Fibroblast of lung (primary cell): ENCODE measurements around the gene SLC22A23. TPM values are rescaled to one million over a fixed set of nuclear protein-coding genes. Genes with fewer than 3 reads are reported as not detected.

ENCODE experiments used
- DNase-seq, 2 donors: peaks; one replicate each; pipeline versions ENCODE4 v3.0.0 to v3.0.0-alpha.2; 2010; ENCODE audit warnings: low read depth in 2 of 2
- H2AFZ ChIP-seq: 2 replicates; pipeline ENCODE4 v1.5.1; 2012; ENCODE audit warnings: low read length, control low read depth, inconsistent platforms
- H3K27ac ChIP-seq: 2 replicates; pipeline ENCODE4 v1.5.1; 2011; ENCODE audit warnings: low read length, control low read depth; ENCODE audit not compliant: insufficient read depth
- H3K27me3 ChIP-seq: 2 replicates; pipeline ENCODE4 v1.5.1; 2011; ENCODE audit warnings: mild to moderate bottlenecking, low read length; ENCODE audit not compliant: control insufficient read depth, insufficient read depth
- H3K36me3 ChIP-seq: 2 replicates; pipeline ENCODE4 v1.5.1; 2011; ENCODE audit warnings: low read length; ENCODE audit not compliant: control insufficient read depth, insufficient read depth
- H3K4me1 ChIP-seq: 2 replicates; pipeline ENCODE4 v1.5.1; 2011; ENCODE audit warnings: low read length; ENCODE audit not compliant: control insufficient read depth, insufficient read depth; ENCODE audit errors: extremely low read depth
- H3K4me2 ChIP-seq: 2 replicates; pipeline ENCODE4 v1.5.1; 2011; ENCODE audit warnings: low read length, control low read depth; ENCODE audit not compliant: insufficient read depth; ENCODE audit errors: extremely low read depth
- H3K4me3 ChIP-seq, 4 experiments: fragments of 200-600 bp in 1 of 4; sonication (generic) in 1 of 4; replicated peaks in 1 of 4; 2 replicates each; pipeline ENCODE4 v1.5.1; 2011 to 2016; ENCODE audit warnings: low read length in 4 of 4, low read depth in 3 of 4, mild to moderate bottlenecking in 3 of 4, control low read depth in 2 of 4, inconsistent platforms in 1 of 4, mixed read lengths in 1 of 4; ENCODE audit not compliant: insufficient read depth in 1 of 4; ENCODE audit errors: control extremely low read depth in 1 of 4
- H3K79me2 ChIP-seq: 2 replicates; pipeline ENCODE4 v1.5.1; 2012; ENCODE audit warnings: mild to moderate bottlenecking, low read length, inconsistent platforms; ENCODE audit not compliant: control insufficient read depth, insufficient read depth
- H3K9ac ChIP-seq: 2 replicates; pipeline ENCODE4 v1.5.1; 2011; ENCODE audit warnings: mild to moderate bottlenecking, low read length, control low read depth; ENCODE audit not compliant: insufficient read depth
- H3K9me3 ChIP-seq: 2 replicates; pipeline ENCODE4 v1.5.1; 2012; ENCODE audit warnings: low read depth, low read length; ENCODE audit not compliant: control insufficient read depth, insufficient read depth
- H4K20me1 ChIP-seq: 2 replicates; pipeline ENCODE4 v1.5.1; 2011; ENCODE audit warnings: low read length; ENCODE audit not compliant: control insufficient read depth, insufficient read depth; ENCODE audit errors: extremely low read depth
- EZH2 ChIP-seq: IDR thresholded peaks from 2 replicates; pipeline ENCODE4 v1.5.1; 2012; ENCODE audit warnings: low read length, control low read depth, mild to moderate bottlenecking; ENCODE audit errors: missing control alignments
- polyA plus RNA-seq, 2 donors: library from polyadenylated mRNA; depleted of rRNA in 1 of 2; stranded (reverse) in 1 of 2; unstranded in 1 of 2; fragments of >200 nt; gene quantifications; 2 replicates each; pipeline ENCODE4 v1.2.1, GENCODE V29; 2011 to 2012; ENCODE audit warnings: missing spikeins in 1 of 2
- total RNA-seq: library from RNA; depleted of rRNA; stranded (reverse); fragments of >200 nt; gene quantifications from 2 replicates; pipeline ENCODE4 v1.2.1, GENCODE V29; 2014
- TF ChIP-seq, protein P1 (sequence below), 2 donors: IDR thresholded peaks in 1 of 2; conservative IDR thresholded peaks in 1 of 2; 1 replicate in 1 of 2; 2 replicates in 1 of 2; pipeline ENCODE4 v1.5.1; 2011 to 2012; ENCODE audit warnings: low read length in 2 of 2, control low read depth in 1 of 2, inconsistent platforms in 1 of 2, low read depth in 1 of 2, mild to moderate bottlenecking in 1 of 2

SLC22A23 gene
- total and polyA plus RNA-seq, 2 donors (not counting 1 experiment from before 2014, with no cell fraction given) = 0.37 to 3.0 TPM

- Histone ChIP-seq H3K4me3 (no peak overlapping the region), H3K36me3 (no peaks in the 10 kb centered on the region), H3K9ac (no peak overlapping the region), H3K9me3 (no peaks in the 10 kb centered on the region), H4K20me1 (no peaks in the 10 kb centered on the region), H3K27ac (no peak overlapping the region), H3K79me2 (no peaks in the 10 kb centered on the region), H3K27me3 (no peaks in the 10 kb centered on the region), H3K4me1 (peaks cover 5% of the 10 kb centered on the region), H3K4me2 (peak overlapping the region; percentile 19), H2AFZ (no peak overlapping the region)
- DNase-seq = peak; percentile 78 to 99
- TF ChIP-seq, protein P1, sequence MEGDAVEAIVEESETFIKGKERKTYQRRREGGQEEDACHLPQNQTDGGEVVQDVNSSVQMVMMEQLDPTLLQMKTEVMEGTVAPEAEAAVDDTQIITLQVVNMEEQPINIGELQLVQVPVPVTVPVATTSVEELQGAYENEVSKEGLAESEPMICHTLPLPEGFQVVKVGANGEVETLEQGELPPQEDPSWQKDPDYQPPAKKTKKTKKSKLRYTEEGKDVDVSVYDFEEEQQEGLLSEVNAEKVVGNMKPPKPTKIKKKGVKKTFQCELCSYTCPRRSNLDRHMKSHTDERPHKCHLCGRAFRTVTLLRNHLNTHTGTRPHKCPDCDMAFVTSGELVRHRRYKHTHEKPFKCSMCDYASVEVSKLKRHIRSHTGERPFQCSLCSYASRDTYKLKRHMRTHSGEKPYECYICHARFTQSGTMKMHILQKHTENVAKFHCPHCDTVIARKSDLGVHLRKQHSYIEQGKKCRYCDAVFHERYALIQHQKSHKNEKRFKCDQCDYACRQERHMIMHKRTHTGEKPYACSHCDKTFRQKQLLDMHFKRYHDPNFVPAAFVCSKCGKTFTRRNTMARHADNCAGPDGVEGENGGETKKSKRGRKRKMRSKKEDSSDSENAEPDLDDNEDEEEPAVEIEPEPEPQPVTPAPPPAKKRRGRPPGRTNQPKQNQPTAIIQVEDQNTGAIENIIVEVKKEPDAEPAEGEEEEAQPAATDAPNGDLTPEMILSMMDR (conservative IDR thresholded peaks at IDR 0.05 in 1 of 2, IDR thresholded peaks at IDR 0.05 in 1 of 2; ENCODE audit: low read depth in 1 of 2, low read length in 2 of 2) = no peak
- no peak for TF ChIP-seq EZH2
Observed at GRCh38 chr6:3281631-3282475, 175.0 kb downstream of the SLC22A23 start.

GRCh38 chr6:3280866-3281465 is 175.9 kb downstream of the SLC22A23 start:
- Histone ChIP-seq H3K4me3 (no peak overlapping the region), H3K79me2 (no peaks in the 10 kb centered on the region), H3K9me3 (no peaks in the 10 kb centered on the region), H3K27me3 (no peaks in the 10 kb centered on the region), H3K4me2 (no peak overlapping the region), H2AFZ (no peak overlapping the region), H3K27ac (no peak overlapping the region), H3K36me3 (no peaks in the 10 kb centered on the region), H3K9ac (no peak overlapping the region), H4K20me1 (no peaks in the 10 kb centered on the region), H3K4me1 (peaks cover 5% of the 10 kb centered on the region)
- TF ChIP-seq, protein P1 (conservative IDR thresholded peaks at IDR 0.05 in 1 of 2, IDR thresholded peaks at IDR 0.05 in 1 of 2; ENCODE audit: low read depth in 1 of 2, low read length in 2 of 2) = no peak
- no peak for TF ChIP-seq EZH2
- DNase-seq = peak in 1 of 2 donors; percentile 51

- Histone ChIP-seq H3K36me3 (no peaks in the 10 kb centered on the region), H3K4me1 (peaks cover 5% of the 10 kb centered on the region), H3K27ac (no peak overlapping the region), H3K9ac (no peak overlapping the region), H3K4me2 (no peak overlapping the region), H3K9me3 (no peaks in the 10 kb centered on the region), H4K20me1 (no peaks in the 10 kb centered on the region), H3K4me3 (no peak overlapping the region), H2AFZ (no peak overlapping the region), H3K79me2 (no peaks in the 10 kb centered on the region), H3K27me3 (no peaks in the 10 kb centered on the region)
- TF ChIP-seq EZH2 = no peak
- TF ChIP-seq, protein P1 (conservative IDR thresholded peaks at IDR 0.05 in 1 of 2, IDR thresholded peaks at IDR 0.05 in 1 of 2; ENCODE audit: low read depth in 1 of 2, low read length in 2 of 2) = no peak
- DNase-seq = no peak
Observed at GRCh38 chr6:3280091-3280490, 176.8 kb downstream of the SLC22A23 start.
